Suprapubic skin (tissue), 4 donors: Measurements from ENCODE around the gene SH3GL2. TPM values are rescaled to one million over a fixed set of nuclear protein-coding genes. Genes with fewer than 3 reads are reported as not detected.

ENCODE experiments used
- DNase-seq, 2 donors: peaks; one replicate each; pipeline ENCODE4 v3.0.0-alpha.2; 2019; ENCODE audit warnings: low spot score in 2 of 2
- H3K27ac ChIP-seq: fragments of 200-600 bp; sonication (generic); one replicate; pipeline ENCODE4 v1.5.1; 2019
- H3K27me3 ChIP-seq: fragments of 200-600 bp; sonication (generic); one replicate; pipeline ENCODE4 v1.5.1; 2019
- H3K36me3 ChIP-seq: fragments of 200-600 bp; sonication (generic); one replicate; pipeline ENCODE4 v1.5.1; 2019
- H3K4me1 ChIP-seq: fragments of 200-600 bp; sonication (generic); one replicate; pipeline ENCODE4 v1.5.1; 2019
- H3K4me3 ChIP-seq: fragments of 200-600 bp; sonication (generic); one replicate; pipeline ENCODE4 v1.5.1; 2019; ENCODE audit warnings: mild to moderate bottlenecking
- H3K9me3 ChIP-seq: fragments of 200-600 bp; sonication (generic); one replicate; pipeline ENCODE4 v1.5.1; 2019
- CTCF ChIP-seq, 2 donors: fragments of 200-600 bp in 1 of 2; fragments of 450-650 bp in 1 of 2; sonication (generic) in 1 of 2; IDR thresholded peaks; one replicate each; pipeline ENCODE4 v1.5.1; 2016 to 2019; ENCODE audit warnings: antibody characterized with exemption in 2 of 2, mild to moderate bottlenecking in 1 of 2, moderate library complexity in 1 of 2
- EP300 ChIP-seq: sonication (generic); formaldehyde crosslinking; IDR thresholded peaks from one replicate; pipeline ENCODE4 v1.6.1; 2017; ENCODE audit warnings: antibody characterized with exemption
- POLR2A ChIP-seq, 2 donors: fragments of 450-650 bp; IDR thresholded peaks; one replicate each; pipeline ENCODE4 v1.6.1; 2017; ENCODE audit warnings: antibody characterized with exemption in 2 of 2, mild to moderate bottlenecking in 2 of 2, moderate library complexity in 2 of 2
- POLR2AphosphoS5 ChIP-seq, 3 donors: sonication (generic); formaldehyde crosslinking; IDR thresholded peaks; one replicate each; pipeline ENCODE4 v1.6.1; 2017; ENCODE audit warnings: antibody characterized with exemption in 3 of 3
- WGBS: methylation state at CpG from one replicate; pipeline ENCODE4 v1.1.5; 2018; 5-methylcytosine and 5-hydroxymethylcytosine counted together
- total RNA-seq, 4 donors: library from RNA; depleted of rRNA; stranded (reverse); fragments of >200 nt; gene quantifications; one replicate each; pipeline ENCODE4 v1.1.0, GENCODE V29; 2016

Gene SH3GL2
- total RNA-seq, 4 donors from 2014 or later, result not detected

- DNase-seq, result no peak
- Histone ChIP-seq H3K36me3 (no peaks in the 10 kb centered on the region), H3K9me3 (no peaks in the 10 kb centered on the region), H3K27me3 (no peaks in the 10 kb centered on the region), H3K4me1 (no peaks in the 10 kb centered on the region), H3K4me3 (no peak overlapping the region), H3K27ac (no peak overlapping the region)
- TF ChIP-seq POLR2AphosphoS5 (IDR thresholded peaks at IDR 0.05), result no peak
- TF ChIP-seq POLR2A (IDR thresholded peaks at IDR 0.05), result no peak
- no peak for TF ChIP-seq CTCF (IDR thresholded peaks at IDR 0.05)
- no peak for TF ChIP-seq EP300
- 83% methylated on average over 3 of the region's 3 CpGs for WGBS
These were observed 86.6 kb downstream of the SH3GL2 start for GRCh38 chr9:17665450-17665849.

- Histone ChIP-seq H3K36me3 (no peaks in the 10 kb centered on the region), H3K9me3 (no peaks in the 10 kb centered on the region), H3K27ac (no peak overlapping the region), H3K4me3 (no peak overlapping the region), H3K27me3 (no peaks in the 10 kb centered on the region), H3K4me1 (no peaks in the 10 kb centered on the region)
- TF ChIP-seq POLR2A (IDR thresholded peaks at IDR 0.05) (no peak), POLR2AphosphoS5 (IDR thresholded peaks at IDR 0.05) (no peak), CTCF (IDR thresholded peaks at IDR 0.05) (no peak), EP300 (no peak)
- no peak for DNase-seq
- 71% methylated on average over 4 of the region's 4 CpGs for WGBS
These were observed 90.3 kb downstream of the SH3GL2 start for GRCh38 chr9:17669206-17669605.

GRCh38 chr9:17682684-17683083 is 103.8 kb downstream of the SH3GL2 start:
- Histone ChIP-seq H3K27me3 (no peaks in the 10 kb centered on the region), H3K36me3 (no peaks in the 10 kb centered on the region), H3K9me3 (peaks cover 6% of the 10 kb centered on the region), H3K4me3 (no peak overlapping the region), H3K4me1 (no peaks in the 10 kb centered on the region), H3K27ac (no peak overlapping the region)
- TF ChIP-seq EP300 (no peak), CTCF (IDR thresholded peaks at IDR 0.05) (no peak), POLR2AphosphoS5 (IDR thresholded peaks at IDR 0.05) (no peak), POLR2A (IDR thresholded peaks at IDR 0.05) (no peak)
- 93% methylated on average over 2 of the region's 2 CpGs for WGBS
- DNase-seq, result no peak

GRCh38 chr9:17688834-17689233 is 110.0 kb downstream of the SH3GL2 start:
- H3K27ac ChIP-seq, result no peak overlapping the region
- H3K4me1 ChIP-seq, result no peaks in the 10 kb centered on the region
- no peaks in the 10 kb centered on the region for H3K36me3 ChIP-seq
- TF ChIP-seq POLR2AphosphoS5 (IDR thresholded peaks at IDR 0.05), result no peak
- TF ChIP-seq EP300, result no peak
- TF ChIP-seq CTCF (IDR thresholded peaks at IDR 0.05), result no peak
- TF ChIP-seq POLR2A (IDR thresholded peaks at IDR 0.05), result no peak
- DNase-seq, result no peak
- no peaks in the 10 kb centered on the region for H3K27me3 ChIP-seq
- H3K4me3 ChIP-seq, result no peak overlapping the region
- peaks cover 2% of the 10 kb centered on the region for H3K9me3 ChIP-seq
- 80% methylated on average over 1 of the region's 1 CpG for WGBS

- 88% methylated on average over 2 of the region's 2 CpGs for WGBS
- H3K4me3 ChIP-seq, result no peak overlapping the region
- no peak for DNase-seq
- no peaks in the 10 kb centered on the region for H3K4me1 ChIP-seq
- no peaks in the 10 kb centered on the region for H3K36me3 ChIP-seq
- H3K27ac ChIP-seq, result no peak overlapping the region
- H3K27me3 ChIP-seq, result no peaks in the 10 kb centered on the region
- no peak for TF ChIP-seq POLR2AphosphoS5 (IDR thresholded peaks at IDR 0.05)
- TF ChIP-seq CTCF (IDR thresholded peaks at IDR 0.05), result no peak
- TF ChIP-seq POLR2A (IDR thresholded peaks at IDR 0.05), result no peak
- no peak for TF ChIP-seq EP300
- no peaks in the 10 kb centered on the region for H3K9me3 ChIP-seq
These were observed 115.5 kb downstream of the SH3GL2 start for GRCh38 chr9:17694336-17694735.
